ENCODE data around the gene CHD2.

GRCh38 chr15:93020976-93021772, 121.0 kb downstream of the CHD2 start:
- TF ChIP-seq JUN (IDR thresholded peaks at IDR 0.05; ENCODE audit: borderline replicate concordance, insufficient read depth, insufficient read length, low read depth) (no peak), CTCF (IDR thresholded peaks at IDR 0.05; ENCODE audit: extremely low read depth in 1 of 2, insufficient read depth in 1 of 2, low read depth in 1 of 2, low read length in 2 of 2) (no peak), FOS (IDR thresholded peaks at IDR 0.05; ENCODE audit: borderline replicate concordance, insufficient read depth, low read length) (no peak)
